Measurements from ENCODE around the gene TENT5A.

- TF ChIP-seq, protein P1, sequence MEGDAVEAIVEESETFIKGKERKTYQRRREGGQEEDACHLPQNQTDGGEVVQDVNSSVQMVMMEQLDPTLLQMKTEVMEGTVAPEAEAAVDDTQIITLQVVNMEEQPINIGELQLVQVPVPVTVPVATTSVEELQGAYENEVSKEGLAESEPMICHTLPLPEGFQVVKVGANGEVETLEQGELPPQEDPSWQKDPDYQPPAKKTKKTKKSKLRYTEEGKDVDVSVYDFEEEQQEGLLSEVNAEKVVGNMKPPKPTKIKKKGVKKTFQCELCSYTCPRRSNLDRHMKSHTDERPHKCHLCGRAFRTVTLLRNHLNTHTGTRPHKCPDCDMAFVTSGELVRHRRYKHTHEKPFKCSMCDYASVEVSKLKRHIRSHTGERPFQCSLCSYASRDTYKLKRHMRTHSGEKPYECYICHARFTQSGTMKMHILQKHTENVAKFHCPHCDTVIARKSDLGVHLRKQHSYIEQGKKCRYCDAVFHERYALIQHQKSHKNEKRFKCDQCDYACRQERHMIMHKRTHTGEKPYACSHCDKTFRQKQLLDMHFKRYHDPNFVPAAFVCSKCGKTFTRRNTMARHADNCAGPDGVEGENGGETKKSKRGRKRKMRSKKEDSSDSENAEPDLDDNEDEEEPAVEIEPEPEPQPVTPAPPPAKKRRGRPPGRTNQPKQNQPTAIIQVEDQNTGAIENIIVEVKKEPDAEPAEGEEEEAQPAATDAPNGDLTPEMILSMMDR (IDR thresholded peaks at IDR 0.05; ENCODE audit: low read length), result no peak
- no peak for TF ChIP-seq EZH2 (IDR thresholded peaks at IDR 0.05; ENCODE audit: borderline replicate concordance, low read length)
Measured at GRCh38 chr6:81752084-81752920, at the start of gene TENT5A.
